Measurements from ENCODE around the gene PALLD.
A peak's percentile ranks its signal among the peaks of the same experiment; 100 is the strongest.
"Not testable (repeated sequence)": the region's sequence is repeated elsewhere in the genome, so short reads cannot be mapped to it uniquely, and the experiment has no call there.

PALLD gene

GRCh38 chr4:168900080-168900479 lies 403.2 kb downstream of the PALLD start:
- DNase-seq (ENCODE audit: low read depth in 2 of 2) = no peak

- DNase-seq (ENCODE audit: low read depth in 2 of 2) = no peak
These were observed 410.4 kb downstream of the PALLD start for GRCh38 chr4:168907119-168907698.

GRCh38 chr4:168908093-168908492 lies 411.2 kb downstream of the PALLD start:
- no peak for DNase-seq (ENCODE audit: low read depth in 2 of 2)

GRCh38 chr4:168908851-168909273 lies 412.0 kb downstream of the PALLD start:
- no peak for DNase-seq (ENCODE audit: low read depth in 2 of 2)

- DNase-seq (ENCODE audit: low read depth in 2 of 2) = no peak
These were observed 417.2 kb downstream of the PALLD start for GRCh38 chr4:168914095-168914494.

GRCh38 chr4:168917138-168917779 lies 420.4 kb downstream of the PALLD start:
- DNase-seq (ENCODE audit: low read depth in 2 of 2) = no peak

GRCh38 chr4:168919706-168920324 lies 423.0 kb downstream of the PALLD start:
- DNase-seq (ENCODE audit: low read depth in 2 of 2) = no peak

- DNase-seq (ENCODE audit: low read depth in 2 of 2) = no peak
These were observed 423.7 kb downstream of the PALLD start for GRCh38 chr4:168920441-168921065.

- DNase-seq (ENCODE audit: low read depth in 2 of 2) = peak; percentile 2 to 15
These were observed 426.8 kb downstream of the PALLD start for GRCh38 chr4:168923526-168924194.

- DNase-seq (ENCODE audit: low read depth in 2 of 2) = no peak
These were observed 427.8 kb downstream of the PALLD start for GRCh38 chr4:168924667-168925066.

- DNase-seq (ENCODE audit: low read depth in 2 of 2) = no peak
These were observed 429.1 kb downstream of the PALLD start for GRCh38 chr4:168925789-168926490.

GRCh38 chr4:168928346-168928745 lies 431.5 kb downstream of the PALLD start:
- no peak for DNase-seq (ENCODE audit: low read depth in 2 of 2)

- DNase-seq (ENCODE audit: low read depth in 2 of 2) = no peak
These were observed 432.0 kb downstream of the PALLD start for GRCh38 chr4:168928875-168929274.

- no peak for DNase-seq (ENCODE audit: low read depth in 2 of 2)
These were observed 433.8 kb downstream of the PALLD start for GRCh38 chr4:168930413-168931196.

GRCh38 chr4:168931215-168931650 lies 434.4 kb downstream of the PALLD start:
- DNase-seq (ENCODE audit: low read depth in 2 of 2) = no peak

GRCh38 chr4:168932138-168932537 lies 435.3 kb downstream of the PALLD start:
- no peak for DNase-seq (ENCODE audit: low read depth in 2 of 2)

- DNase-seq (ENCODE audit: low read depth in 2 of 2) = no peak
These were observed 436.6 kb downstream of the PALLD start for GRCh38 chr4:168933423-168933822.

- not testable (repeated sequence) for DNase-seq (ENCODE audit: low read depth in 2 of 2)
These were observed 440.6 kb downstream of the PALLD start for GRCh38 chr4:168937473-168937872.

- no peak for DNase-seq (ENCODE audit: low read depth in 2 of 2)
These were observed 446.1 kb downstream of the PALLD start for GRCh38 chr4:168942985-168943384.

GRCh38 chr4:168945291-168945690 lies 448.4 kb downstream of the PALLD start:
- DNase-seq (ENCODE audit: low read depth in 2 of 2) = no peak

GRCh38 chr4:168952821-168953246 lies 456.0 kb downstream of the PALLD start:
- not testable (repeated sequence) for DNase-seq (ENCODE audit: low read depth in 2 of 2)
